ENCODE data around the gene SLC12A9. TPM values are rescaled to one million over a fixed set of nuclear protein-coding genes. Genes with fewer than 3 reads are reported as not detected.

Gene SLC12A9
- total RNA-seq, 1 experiment from 2014 or later, result 24.6 TPM

- no peak; the same call in 1 of the 2 replicates for TF ChIP-seq RAD21 (IDR thresholded peaks at IDR 0.05; ENCODE audit: low read depth)
- TF ChIP-seq POLR2A (IDR thresholded peaks at IDR 0.05; ENCODE audit: borderline replicate concordance, extremely low read depth, insufficient read depth, insufficient read length), result peak; percentile 54
- no peak; the same call in 1 of the 2 replicates for TF ChIP-seq SIN3A (IDR thresholded peaks at IDR 0.05; ENCODE audit: low read depth)
- TF ChIP-seq ZBTB33 (IDR thresholded peaks at IDR 0.05; ENCODE audit: extremely low read depth, insufficient replicate concordance, low read length), result no peak
- peak; percentile 85 for TF ChIP-seq TCF7L2 (IDR thresholded peaks at IDR 0.05; ENCODE audit: borderline replicate concordance, extremely low read depth, insufficient read depth, insufficient read length)
- TF ChIP-seq SP1 (IDR thresholded peaks at IDR 0.05; ENCODE audit: low read depth), result no peak
Measured at GRCh38 chr7:100827330-100828226, 24.9 kb upstream of the SLC12A9 start, which contains the start of gene EPHB4 (continued).

- DNase-seq (ENCODE audit: low read depth, low spot score) (no peak), ATAC-seq (no peak)
- Histone ChIP-seq H3K79me2 (ENCODE audit: insufficient read depth, low read length) (peaks cover 27% of the 10 kb centered on the region), H4K20me1 (ENCODE audit: insufficient read depth) (no peaks in the 10 kb centered on the region), H3K27ac (ENCODE audit: low read depth, low read length) (no peak overlapping the region), H2AFZ (ENCODE audit: low read depth, low read length, poor library complexity, severe bottlenecking) (no peak overlapping the region), H3K4me1 (ENCODE audit: control insufficient read depth in 1 of 2, insufficient read depth in 2 of 2, low read length in 2 of 2) (peaks cover 9 to 26% of the 10 kb centered on the region in 2 experiments; a peak in 3 of 4 replicates), H3K9me3 (ENCODE audit: control insufficient read depth in 1 of 2, insufficient read depth in 1 of 2, low read depth in 1 of 2, low read length in 2 of 2) (no peaks in the 10 kb centered on the region), H3K9me2 (ENCODE audit: insufficient read depth) (no peaks in the 10 kb centered on the region), H3K9ac (ENCODE audit: low read length) (no peak overlapping the region), H3K4me3 (replicated peaks in 1 of 2; ENCODE audit: low read depth in 1 of 2, low read length in 2 of 2) (no peak overlapping the region), H3K36me3 (ENCODE audit: control insufficient read depth in 1 of 2, insufficient read depth in 2 of 2, low read length in 2 of 2) (peaks cover 0 to under 1% of the 10 kb centered on the region in 2 experiments; a peak in 1 of 4 replicates), H3K4me2 (ENCODE audit: low read length) (no peak overlapping the region), H3K27me3 (ENCODE audit: insufficient read depth, low read length) (no peaks in the 10 kb centered on the region)
- BruUV-seq (replicated peaks), result no TSS peak
- ChIA-PET POLR2A (no interaction called here), RAD21 (ENCODE audit: low non-redundant PET in 1 of 2, low total read pairs in 2 of 2, uncharacterized antibody in 2 of 2, unreplicated experiment in 2 of 2) (interaction anchor here in 1 of 2 experiments (0.7 kb wide), 1 partner anchor 121 kb away, joined by 3 read pairs; no protein-coding TSS in a partner anchor), CTCF (no interaction called here)
- TF ChIP-seq SP1 (IDR thresholded peaks at IDR 0.05; ENCODE audit: low read depth), result no peak
- intact Hi-C loops (cut with micrococcal nuclease), result no loop called here
Measured at GRCh38 chr7:100829150-100829716, 23.3 kb upstream of the SLC12A9 start.
